Fibroblast of the aortic adventitia (primary cell): ENCODE measurements around the gene MGA. TPM values are rescaled to one million over a fixed set of nuclear protein-coding genes. Genes with fewer than 3 reads are reported as not detected.
A peak's percentile ranks its signal among the peaks of the same experiment; 100 is the strongest.

Experiments used
- DNase-seq: peaks from one replicate; pipeline ENCODE4 v3.0.0-alpha.2; 2010; ENCODE audit warnings: low read depth
- H3K4me3 ChIP-seq: 2 replicates; pipeline ENCODE4 v1.5.1; 2011; ENCODE audit warnings: low read depth, mild to moderate bottlenecking, control low read depth, low read length, moderate library complexity
- CTCF ChIP-seq: IDR thresholded peaks from 2 replicates; pipeline ENCODE4 v1.5.1; 2011; ENCODE audit warnings: mild to moderate bottlenecking, low read length, control low read depth, inconsistent platforms; ENCODE audit not compliant: insufficient read depth
- total RNA-seq: library from RNA; depleted of rRNA; stranded (reverse); fragments of >200 nt; gene quantifications from 2 replicates; pipeline ENCODE4 v1.2.3, GENCODE V29; 2012; ENCODE audit warnings: low replicate concordance

Gene MGA
- total RNA-seq, 1 donor: 49.2 TPM

DNA sequence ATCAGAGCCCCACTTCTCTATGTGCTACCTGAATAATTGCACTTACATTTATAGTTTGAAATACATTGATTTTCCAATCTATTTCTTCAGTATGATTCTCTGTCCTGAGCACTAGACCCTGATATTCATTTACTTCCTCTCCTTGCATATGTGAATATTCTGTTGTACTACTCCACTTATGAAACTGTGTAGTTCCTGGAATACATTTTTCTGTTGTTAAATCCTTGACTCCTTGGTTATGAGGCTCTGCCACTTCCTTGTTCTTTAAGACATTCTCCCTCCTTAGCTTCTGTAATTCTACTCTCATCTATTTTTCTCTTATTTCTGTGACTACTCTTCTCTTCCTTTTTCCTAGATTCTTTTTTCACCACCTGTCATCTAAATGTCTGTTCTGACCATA, 12.9 kb upstream of the MGA start:
- DNase-seq: no peak
- no peak overlapping the region for H3K4me3 ChIP-seq
- no peak for TF ChIP-seq CTCF

DNA sequence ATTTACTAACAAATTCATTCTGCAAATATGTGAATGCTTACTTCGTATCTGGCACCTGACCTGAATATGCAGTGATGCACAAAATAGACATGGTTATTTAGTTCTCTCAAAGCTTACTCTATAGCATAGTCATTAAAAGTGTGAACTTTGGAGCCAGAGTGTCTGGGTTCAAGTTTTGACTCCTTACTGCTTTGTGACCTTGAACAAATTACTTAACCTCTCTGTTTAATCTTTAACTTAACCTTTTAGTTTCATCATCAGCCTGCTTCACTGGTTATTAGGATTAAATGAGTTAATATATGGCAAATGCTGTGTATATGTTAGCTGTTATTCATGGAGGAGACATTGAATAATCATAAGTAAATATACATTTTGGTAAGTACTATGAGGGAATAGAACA, 12.1 kb upstream of the MGA start:
- DNase-seq: no peak
- no peak for TF ChIP-seq CTCF
- no peak overlapping the region for H3K4me3 ChIP-seq

DNA sequence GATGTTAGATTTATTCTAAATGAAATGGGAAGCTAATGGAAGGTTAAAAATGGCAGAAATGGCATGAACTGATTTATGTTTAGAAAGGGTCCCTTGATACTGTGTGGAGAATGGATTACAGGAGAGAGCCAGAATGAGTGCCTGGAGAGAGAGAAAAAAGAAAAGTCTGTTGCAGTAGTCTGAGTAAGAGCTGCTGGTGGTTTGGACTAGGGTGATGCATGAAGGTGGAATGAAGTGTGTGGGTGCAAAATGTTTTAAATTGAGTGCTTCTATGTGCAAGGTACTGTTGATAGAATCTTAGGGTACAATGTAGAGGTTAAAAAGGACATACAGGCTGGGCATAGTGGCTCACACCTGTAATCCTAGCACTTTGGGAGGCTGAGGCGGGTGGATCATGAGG, 11.4 kb upstream of the MGA start:
- peak; percentile 42 for DNase-seq
- no peak overlapping the region for H3K4me3 ChIP-seq
- TF ChIP-seq CTCF: no peak

GRCh38 chr15:41650806-41651205, 9.4 kb upstream of the MGA start:
- TF ChIP-seq CTCF: no peak
- DNase-seq: no peak
- H3K4me3 ChIP-seq: no peak overlapping the region

GRCh38 chr15:41651373-41651772, 8.8 kb upstream of the MGA start:
- TF ChIP-seq CTCF: no peak

DNA sequence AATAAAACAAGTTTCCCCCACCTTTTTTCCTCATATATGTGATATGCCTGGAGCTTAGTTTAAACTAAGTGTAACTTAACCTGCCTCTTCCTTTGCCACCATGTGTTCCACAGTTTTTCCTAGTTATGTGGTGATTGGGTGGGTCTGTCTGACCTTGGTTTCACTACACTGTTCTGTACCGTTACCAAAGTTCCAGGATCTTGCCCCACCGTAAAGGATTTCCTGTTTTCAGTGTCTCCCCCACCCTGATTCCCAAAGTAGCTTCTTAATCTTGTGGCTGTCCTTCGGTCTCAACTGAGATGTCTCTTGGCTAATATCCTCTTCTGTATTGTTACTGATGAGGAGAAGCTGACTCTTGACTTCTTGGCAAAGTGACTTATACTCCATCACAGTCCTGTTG, 6.4 kb upstream of the MGA start:
- no peak for DNase-seq
- no peak for TF ChIP-seq CTCF
- no peak overlapping the region for H3K4me3 ChIP-seq

More at GRCh38 chr15:41651373-41651772, 8.8 kb upstream of the MGA start:
- DNase-seq: no peak
- H3K4me3 ChIP-seq: no peak overlapping the region

DNA sequence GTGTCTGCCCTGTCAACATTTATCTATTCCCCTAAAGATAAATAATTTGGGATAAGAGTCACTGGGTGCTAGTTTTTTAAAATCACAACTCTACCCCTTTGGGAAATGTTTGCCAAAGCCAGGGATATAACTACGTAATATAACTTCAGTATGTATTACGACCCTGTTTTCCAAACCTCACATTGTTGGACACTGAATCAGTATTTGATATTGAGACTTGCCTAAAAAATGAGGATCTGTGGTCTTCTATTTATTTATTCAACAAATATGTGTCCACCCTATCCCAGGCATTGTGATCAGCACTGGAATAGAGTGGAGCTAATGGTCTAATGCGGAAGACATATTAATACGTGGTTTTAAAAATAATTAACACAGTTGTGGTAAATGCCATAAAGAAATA, 4.5 kb upstream of the MGA start:
- H3K4me3 ChIP-seq: no peak overlapping the region
- TF ChIP-seq CTCF: no peak
- no peak for DNase-seq
